Fibroblast of lung (primary cell): ENCODE data around the gene BIVM.

Experiments used
- CTCF ChIP-seq, 2 donors: IDR thresholded peaks in 1 of 2; conservative IDR thresholded peaks in 1 of 2; 1 replicate in 1 of 2; 2 replicates in 1 of 2; pipeline ENCODE4 v1.5.1; 2011 to 2012; ENCODE audit warnings: low read length in 2 of 2, control low read depth in 1 of 2, inconsistent platforms in 1 of 2, low read depth in 1 of 2, mild to moderate bottlenecking in 1 of 2
- EZH2 ChIP-seq: IDR thresholded peaks from 2 replicates; pipeline ENCODE4 v1.5.1; 2012; ENCODE audit warnings: low read length, control low read depth, mild to moderate bottlenecking; ENCODE audit errors: missing control alignments

DNA sequence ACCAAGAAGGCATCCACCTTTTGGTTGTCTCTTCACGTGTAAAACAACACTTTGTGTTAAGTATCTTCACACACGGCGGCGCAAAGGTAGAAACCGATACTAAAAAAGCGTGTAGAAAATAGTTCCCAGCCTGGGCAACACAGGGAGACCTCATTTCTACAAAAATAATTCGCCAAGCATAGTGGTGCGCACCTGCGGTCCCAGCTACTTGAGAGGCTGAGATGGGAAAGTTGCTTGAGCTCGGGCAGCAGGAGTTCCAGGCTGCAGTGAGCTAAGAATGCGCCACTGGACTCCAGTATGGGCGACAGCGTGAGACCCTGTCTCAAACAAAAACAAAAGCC is 46.3 kb downstream of the BIVM start:
- TF ChIP-seq CTCF (conservative IDR thresholded peaks at IDR 0.05 in 1 of 2, IDR thresholded peaks at IDR 0.05 in 1 of 2; ENCODE audit: low read depth in 1 of 2, low read length in 2 of 2) (no peak), EZH2 (no peak)
